H1 (cell line): ENCODE data around the gene MCHR1. TPM values are rescaled to one million over a fixed set of nuclear protein-coding genes. Genes with fewer than 3 reads are reported as not detected.
A peak's percentile ranks its signal among the peaks of the same experiment; 100 is the strongest.

Experiments used
- CTCF ChIA-PET: fragments of 300-600 bp; sonication (Branson Sonifier 250); formaldehyde crosslinking; loops from one replicate; lab custom pipeline; 2021; ENCODE audit not compliant: partially characterized antibody; lab: Charles Lee
- POLR2A ChIA-PET: fragments of 300-600 bp; sonication (Branson Sonifier 250); formaldehyde crosslinking; loops from one replicate; lab custom pipeline; 2021; ENCODE audit warnings: inconsistent platforms; ENCODE audit not compliant: partially characterized antibody; lab: Charles Lee
- DNase-seq, 2 experiments: peaks; one replicate each; pipeline versions ENCODE4 v3.0.0 to v3.0.0-alpha.2; 2010 to 2022; ENCODE audit warnings: low spot score in 2 of 2, low read depth in 1 of 2, mixed read lengths in 1 of 2
- FAIRE-seq: peaks from 2 replicates; lab custom pipeline; 2011; peaks lifted over from hg19 to GRCh38; lab: Jason Lieb, UNC
- H2AFZ ChIP-seq: 2 replicates; pipeline ENCODE4 v1.8.1; 2012; ENCODE audit warnings: low read length, inconsistent platforms
- H2AK5ac ChIP-seq: 2 replicates; pipeline ENCODE4 v1.6.1; 2013; ENCODE audit warnings: low read depth, low read length
- H2BK120ac ChIP-seq: replicated peaks from 2 replicates; pipeline ENCODE3; 2013; ENCODE audit warnings: low read depth, low read length, inconsistent platforms
- H2BK12ac ChIP-seq: 2 replicates; pipeline ENCODE4 v1.6.1; 2013; ENCODE audit warnings: low read depth, low read length
- H2BK15ac ChIP-seq: 2 replicates; pipeline ENCODE4 v1.6.1; 2013; ENCODE audit warnings: low read length
- H2BK20ac ChIP-seq: 2 replicates; pipeline ENCODE4 v1.6.1; 2013; ENCODE audit warnings: low read length
- H2BK5ac ChIP-seq: 2 replicates; pipeline ENCODE4 v1.6.1; 2013; ENCODE audit warnings: low read depth, low read length
- H3K14ac ChIP-seq: 2 replicates; pipeline ENCODE4 v1.6.1; 2013; ENCODE audit warnings: inconsistent platforms; ENCODE audit not compliant: insufficient read length
- H3K18ac ChIP-seq: 2 replicates; pipeline ENCODE4 v1.6.1; 2013; ENCODE audit warnings: low read length; ENCODE audit errors: extremely low read depth
- H3K23ac ChIP-seq: 2 replicates; pipeline ENCODE4 v1.6.1; 2013; ENCODE audit warnings: inconsistent platforms; ENCODE audit not compliant: insufficient read length
- H3K23me2 ChIP-seq: 2 replicates; pipeline ENCODE4 v1.6.1; 2013; ENCODE audit warnings: low read depth, low read length
- H3K27ac ChIP-seq: 2 replicates; pipeline ENCODE4 v1.6.1; 2011; ENCODE audit warnings: low read depth, low read length, inconsistent platforms
- H3K27me3 ChIP-seq, 4 experiments: replicated peaks in 1 of 4; 1 replicate in 1 of 4; 2 replicates in 3 of 4; pipeline versions ENCODE4 v1.6.1 to v1.8.1; 2011 to 2013; ENCODE audit warnings: low read length in 3 of 4, mild to moderate bottlenecking in 3 of 4, inconsistent platforms in 2 of 4, mixed read lengths in 2 of 4, moderate library complexity in 1 of 4; ENCODE audit not compliant: control insufficient read depth in 3 of 4, insufficient read depth in 3 of 4; ENCODE audit errors: extremely low read depth in 1 of 4
- H3K36me3 ChIP-seq, 4 experiments: 2 replicates each; pipeline versions ENCODE4 v1.6.1 to v1.8.1; 2011 to 2013; ENCODE audit warnings: mild to moderate bottlenecking in 4 of 4, low read length in 3 of 4, moderate library complexity in 2 of 4, control low read depth in 1 of 4, inconsistent platforms in 1 of 4; ENCODE audit not compliant: insufficient read depth in 4 of 4, control insufficient read depth in 2 of 4
- H3K4ac ChIP-seq: replicated peaks from 2 replicates; pipeline ENCODE3; 2013; ENCODE audit warnings: low read length, low read depth, mixed read lengths, inconsistent platforms; ENCODE audit not compliant: insufficient read length
- H3K4me1 ChIP-seq, 4 experiments: replicated peaks in 1 of 4; 1 replicate in 1 of 4; 2 replicates in 3 of 4; pipeline versions ENCODE4 v1.6.1 to v1.8.1; 2011 to 2013; ENCODE audit warnings: low read length in 3 of 4, inconsistent platforms in 2 of 4, mixed read lengths in 1 of 4; ENCODE audit not compliant: insufficient read depth in 4 of 4, control insufficient read depth in 3 of 4
- H3K4me2 ChIP-seq, 2 experiments: 2 replicates each; pipeline versions ENCODE4 v1.6.1 to v1.8.1; 2011 to 2013; ENCODE audit warnings: low read depth in 2 of 2, low read length in 2 of 2, control low read depth in 1 of 2, inconsistent platforms in 1 of 2, mild to moderate bottlenecking in 1 of 2; ENCODE audit not compliant: insufficient read depth in 1 of 2
- H3K4me3 ChIP-seq, 4 experiments: fragments of 200-600, 300-600 bp in 1 of 4; sonication (generic), shearing (Covaris generic), sonication (Bioruptor Twin) in 1 of 4; 2 replicates each; pipeline versions ENCODE4 v1.5.1 to v1.8.1; 2011 to 2016; ENCODE audit warnings: low read length in 4 of 4, low read depth in 3 of 4, control low read depth in 2 of 4, inconsistent platforms in 2 of 4, mild to moderate bottlenecking in 2 of 4, mixed read lengths in 1 of 4, moderate library complexity in 1 of 4; ENCODE audit not compliant: insufficient read depth in 2 of 4; ENCODE audit errors: extremely low read depth in 1 of 4
- H3K56ac ChIP-seq: replicated peaks from 2 replicates; pipeline ENCODE3; 2013; ENCODE audit warnings: low read depth, mild to moderate bottlenecking, mixed read lengths, low read length, inconsistent platforms; ENCODE audit not compliant: insufficient read length
- H3K79me1 ChIP-seq: 2 replicates; pipeline ENCODE4 v1.6.1; 2013; ENCODE audit warnings: low read depth, low read length, control low read depth
- H3K79me2 ChIP-seq, 2 experiments: 2 replicates each; pipeline versions ENCODE4 v1.6.1 to v1.8.1; 2012 to 2013; ENCODE audit warnings: low read length in 2 of 2, mild to moderate bottlenecking in 2 of 2, inconsistent platforms in 1 of 2; ENCODE audit not compliant: insufficient read depth in 2 of 2, control insufficient read depth in 1 of 2
- H3K9ac ChIP-seq, 4 experiments: replicated peaks in 1 of 4; 1 replicate in 1 of 4; 2 replicates in 3 of 4; pipeline versions ENCODE4 v1.6.1 to v1.8.1; 2011 to 2013; ENCODE audit warnings: low read depth in 3 of 4, low read length in 3 of 4, control low read depth in 2 of 4, mild to moderate bottlenecking in 2 of 4, moderate library complexity in 2 of 4, inconsistent platforms in 1 of 4; ENCODE audit errors: extremely low read depth in 1 of 4
- H3K9me3 ChIP-seq, 2 experiments: 2 replicates each; pipeline versions ENCODE4 v1.6.1 to v1.8.1; 2012 to 2013; ENCODE audit warnings: mild to moderate bottlenecking in 2 of 2, moderate library complexity in 2 of 2, control low read depth in 1 of 2, inconsistent platforms in 1 of 2, low read depth in 1 of 2, low read length in 1 of 2, mixed read lengths in 1 of 2; ENCODE audit not compliant: insufficient read depth in 2 of 2
- H4K20me1 ChIP-seq, 2 experiments: replicated peaks in 1 of 2; 2 replicates each; pipeline versions ENCODE3 to v1.8.1; 2011 to 2013; ENCODE audit warnings: inconsistent platforms in 2 of 2, low read length in 2 of 2, mild to moderate bottlenecking in 1 of 2; ENCODE audit not compliant: insufficient read depth in 2 of 2, control insufficient read depth in 1 of 2
- H4K5ac ChIP-seq: 2 replicates; pipeline ENCODE4 v1.6.1; 2013; ENCODE audit warnings: low read length, low read depth, mixed read lengths, inconsistent platforms; ENCODE audit not compliant: insufficient read length
- H4K8ac ChIP-seq: 2 replicates; pipeline ENCODE4 v1.8.0; 2013; ENCODE audit warnings: mild to moderate bottlenecking, moderate library complexity, low read length, inconsistent platforms; ENCODE audit not compliant: insufficient read depth; ENCODE audit errors: extremely low read depth
- H4K91ac ChIP-seq: replicated peaks from 2 replicates; pipeline ENCODE3; 2013; ENCODE audit warnings: low read length, mixed read lengths, inconsistent platforms; ENCODE audit not compliant: insufficient read length
- EP300 ChIP-seq, 2 experiments: IDR thresholded peaks; 1 replicate in 1 of 2; 2 replicates in 1 of 2; pipeline ENCODE4 v1.6.1; 2011 to 2012; ENCODE audit warnings: low read depth in 2 of 2, low read length in 2 of 2, mild to moderate bottlenecking in 2 of 2, borderline replicate concordance in 1 of 2, inconsistent platforms in 1 of 2, moderate library complexity in 1 of 2
- KDM1A ChIP-seq: fragments of 200-600, 300-600 bp; sonication (generic); IDR thresholded peaks from 2 replicates; pipeline ENCODE4 v1.7.1; 2016; ENCODE audit warnings: mild to moderate bottlenecking, low read length, borderline replicate concordance
- POLR2AphosphoS5 ChIP-seq: IDR thresholded peaks from 2 replicates; pipeline ENCODE4 v1.6.1; 2011; ENCODE audit warnings: low read depth, low read length
- POU5F1 ChIP-seq: IDR thresholded peaks from 2 replicates; pipeline ENCODE4 v1.6.1; 2011; ENCODE audit warnings: low read depth, mild to moderate bottlenecking, low read length, moderate library complexity
- RAD21 ChIP-seq, 2 experiments: IDR thresholded peaks in 1 of 2; conservative IDR thresholded peaks in 1 of 2; 2 replicates each; pipeline ENCODE4 v1.6.1; 2011; ENCODE audit warnings: low read depth in 2 of 2, low read length in 2 of 2, improper control_type of control experiment in 1 of 2, inconsistent platforms in 1 of 2, mild to moderate bottlenecking in 1 of 2, moderate library complexity in 1 of 2
- RFX5 ChIP-seq: IDR thresholded peaks from 2 replicates; pipeline ENCODE4 v1.6.1; 2011; ENCODE audit warnings: low read depth, low read length, improper control_type of control experiment, borderline replicate concordance
- TCF12 ChIP-seq: IDR thresholded peaks from 2 replicates; pipeline ENCODE4 v1.6.1; 2011; ENCODE audit warnings: low read depth, mild to moderate bottlenecking, low read length
- WGBS, 2 experiments: shearing (Covaris generic) in 1 of 2; methylation state at CpG; one replicate each; pipeline versions ENCODE4 v1.1.6 to v1.1.7; 2013 to 2015; ENCODE audit warnings: low lambda C conversion rate in 2 of 2, mixed read lengths in 2 of 2, inconsistent platforms in 1 of 2, low coverage in 1 of 2, missing lambda C conversion rate in 1 of 2; ENCODE audit not compliant: insufficient replicate concordance in 2 of 2, insufficient coverage in 1 of 2, insufficient read length in 1 of 2; ENCODE audit errors: extremely low coverage in 1 of 2, missing lambda C conversion rate in 1 of 2; 5-methylcytosine and 5-hydroxymethylcytosine counted together
- polyA plus RNA-seq, 7 experiments: library from polyadenylated mRNA; depleted of rRNA in 3 of 7; stranded (reverse) in 5 of 7; unstranded in 2 of 7; fragments of >200 nt in 5 of 7; fragments of 200-250 nt in 2 of 7; gene quantifications; 1 replicate in 5 of 7; 2 replicates in 1 of 7; 4 replicates in 1 of 7; pipeline versions ENCODE4 v1.2.1 to v1.2.3, GENCODE V29; 2011 to 2013; ENCODE audit warnings: missing spikeins in 2 of 7, mixed read lengths in 2 of 7
- total RNA-seq: library from RNA; stranded (reverse); fragmentation: NEBNext Ultra II Directional; extraction: Animal tissue kit (Norgen Biotek cat#: 25700); gene quantifications from 2 replicates; pipeline ENCODE4 v1.2.1, GENCODE V29; 2021

MCHR1 gene
- total and polyA plus RNA-seq, 2 of the 8 experiments (the other 6 are each of a cell fraction or from before 2014, with no cell fraction given): 0.91 to 7.6 TPM

GRCh38 chr22:40645579-40646197, 33.6 kb upstream of the MCHR1 start:
- no peak overlapping the region for H3K23ac ChIP-seq
- TF ChIP-seq EP300 (IDR thresholded peaks at IDR 0.05; ENCODE audit: borderline replicate concordance in 1 of 2, low read depth in 2 of 2, low read length in 2 of 2) (no peak), KDM1A (peak; percentile 69), POU5F1 (no peak), TCF12 (no peak), POLR2AphosphoS5 (no peak), RFX5 (no peak), RAD21 (IDR thresholded peaks at IDR 0.05 in 1 of 2, conservative IDR thresholded peaks at IDR 0.05 in 1 of 2; ENCODE audit: low read depth in 2 of 2, low read length in 2 of 2) (no peak)
- TF ChIP-seq, all 59 proteins: peak for 1
- peak; percentile 39 for FAIRE-seq
- H3K4me1 ChIP-seq: peaks cover 0 to 3% (median 0%) of the 10 kb centered on the region in 4 experiments; a peak in 2 of 7 replicates
- no peak overlapping the region for H3K4me3 ChIP-seq
- CTCF ChIA-PET: interaction anchor here (0.6 to 5.6 kb wide), 43 partner anchors 9 to 267 kb away, joined by 3 to 67 read pairs (median 4); partner anchors contain the start of genes MCHR1 and MRTFA
- H3K23me2 ChIP-seq: no peaks in the 10 kb centered on the region
- no peaks in the 10 kb centered on the region for H4K20me1 ChIP-seq
- H4K8ac ChIP-seq: no peak overlapping the region
- no peak overlapping the region for H3K56ac ChIP-seq
- no peak overlapping the region for H2AK5ac ChIP-seq
- no peaks in the 10 kb centered on the region for H3K79me2 ChIP-seq
- H3K27ac ChIP-seq: no peak overlapping the region
- H3K9me3 ChIP-seq: no peaks in the 10 kb centered on the region
- H3K4me2 ChIP-seq: peak overlapping the region in 1 of 2 experiments; percentile 35; a peak in 1 of 4 replicates
- no peak overlapping the region for H2BK5ac ChIP-seq
- H2AFZ ChIP-seq: peak overlapping the region; percentile 85
- no peak overlapping the region for H2BK12ac ChIP-seq
- H3K36me3 ChIP-seq: no peaks in the 10 kb centered on the region
- no peak overlapping the region for H2BK20ac ChIP-seq
- no peak overlapping the region for H3K18ac ChIP-seq
- H4K91ac ChIP-seq: no peak overlapping the region
- no peak overlapping the region for H2BK120ac ChIP-seq
- H3K79me1 ChIP-seq: no peaks in the 10 kb centered on the region
- H2BK15ac ChIP-seq: peak overlapping the region; percentile 66; the same call in 1 of the 2 replicates
- H3K9ac ChIP-seq: no peak overlapping the region
- POLR2A ChIA-PET: interaction anchor here (0.9 to 1.4 kb wide), 3 partner anchors 9 to 122 kb away, joined by 3 to 6 read pairs (median 4); partner anchors contain the start of gene MRTFA
- no peak overlapping the region for H3K14ac ChIP-seq
- 80% methylated on average over 4 of the region's 4 CpGs; no CpG with 5 or more reads in 1 of the 2 experiments for WGBS, 2 experiments
- DNase-seq: no peak
- H3K4ac ChIP-seq: no peak overlapping the region
- no peaks in the 10 kb centered on the region for H3K27me3 ChIP-seq
- H4K5ac ChIP-seq: no peak overlapping the region
